K562 treated with DMSO at 1 percent for 48 hours (cell line): ENCODE data around the gene KLHL29. TPM values are rescaled to one million over a fixed set of nuclear protein-coding genes. Genes with fewer than 3 reads are reported as not detected.

Source experiments
- total RNA-seq: library from RNA; unstranded; fragments of 300-600 nt; gene quantifications from 2 replicates; pipeline ENCODE4 v1.2.3, GENCODE V29; 2022; ENCODE audit warnings: low replicate concordance; ENCODE audit errors: extremely low read depth

The KLHL29 gene
- total RNA-seq = not detected in 2 replicates

DNA sequence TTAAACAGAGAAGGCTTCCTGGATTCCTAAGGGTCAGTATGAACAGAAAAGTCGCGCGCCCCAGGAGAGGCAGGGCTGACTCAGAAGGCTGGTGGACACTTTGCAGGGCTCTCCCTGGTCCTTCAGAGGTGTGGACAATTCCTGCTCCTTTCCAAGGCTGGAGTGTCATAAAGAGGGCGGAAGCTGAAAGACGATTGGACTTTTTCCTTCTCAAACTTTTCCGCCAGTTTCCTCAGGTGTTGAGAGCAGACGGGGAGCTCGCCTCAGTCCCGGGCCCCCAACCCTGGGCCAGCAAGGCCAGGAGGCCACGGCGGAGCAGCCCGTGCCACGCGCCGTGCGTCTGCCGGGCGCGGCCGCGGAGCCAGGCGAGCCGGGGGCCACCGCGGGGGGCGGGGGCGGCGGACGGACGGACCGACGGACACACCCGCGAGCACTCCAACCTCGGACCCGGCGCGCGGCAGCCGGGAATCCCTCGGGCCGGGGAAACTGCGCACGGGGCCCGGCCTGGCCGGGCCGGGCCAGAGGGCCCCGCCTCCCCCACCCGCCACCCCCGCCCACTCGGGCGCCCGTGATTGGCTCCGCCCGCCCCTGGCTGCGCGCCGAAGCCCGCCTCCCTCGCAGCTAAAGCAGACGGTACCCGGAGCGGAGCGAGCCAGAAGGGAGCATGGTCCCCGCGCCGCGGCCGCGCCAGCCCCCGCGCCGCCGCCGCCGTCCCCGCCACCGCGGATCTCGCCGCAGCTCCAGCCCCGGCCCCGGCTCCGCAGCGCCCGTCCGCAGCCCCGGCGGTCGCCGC is at the start of gene KLHL29:
Gene KLHL29, plus strand, starts transcription at position 629 of the 793 bp plus-strand sequence. CDS start 177,018 bp downstream, outside the sequence.

